GF-D8 (cell line): ENCODE measurements around the gene SDF4.
"Not testable (repeated sequence)": the region's sequence is repeated elsewhere in the genome, so short reads cannot be mapped to it uniquely, and the experiment has no call there.

Experiments
- DNase-seq: peaks from one replicate; lab custom pipeline; 2025; lab: John Stamatoyannopoulos, UW

The SDF4 gene

DNA sequence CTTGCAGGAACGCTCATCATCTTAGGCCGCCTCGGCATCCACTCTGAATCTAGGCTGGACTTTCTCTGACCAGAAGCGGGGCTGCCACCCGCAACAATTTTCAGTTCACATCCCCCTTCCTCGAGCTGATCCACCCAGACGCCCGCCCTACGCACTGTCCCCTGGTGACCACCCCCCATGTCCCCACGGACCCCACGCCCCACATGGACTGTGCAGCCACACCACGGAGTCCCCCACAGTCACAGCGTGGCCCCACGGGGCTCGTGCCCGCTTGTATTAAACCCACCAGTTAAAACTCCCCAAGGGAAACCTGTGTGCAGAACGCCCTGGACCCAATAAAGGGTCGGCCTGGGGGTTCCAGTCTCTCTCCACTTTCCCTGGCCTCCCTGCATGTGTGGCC, 27.7 kb upstream of the SDF4 start:
- no peak for DNase-seq

DNA sequence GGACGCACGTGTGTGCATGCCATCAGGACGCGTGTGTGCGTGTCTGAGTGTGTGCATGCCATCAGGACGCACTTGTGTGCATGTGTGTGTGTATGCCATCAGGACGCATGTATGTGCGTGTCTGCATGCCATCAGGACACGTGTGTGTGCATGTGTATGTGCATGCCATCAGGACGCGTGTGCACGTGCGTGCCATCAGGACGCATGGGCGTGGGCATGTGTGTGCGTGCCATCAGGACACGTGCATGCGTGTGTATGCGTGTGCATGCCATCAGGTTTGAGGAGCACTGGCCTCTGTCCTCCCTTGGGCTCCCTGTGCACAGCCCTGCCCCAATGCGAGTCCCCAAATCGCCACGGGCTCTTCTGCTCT, 27.3 kb upstream of the SDF4 start:
- no peak for DNase-seq

DNA sequence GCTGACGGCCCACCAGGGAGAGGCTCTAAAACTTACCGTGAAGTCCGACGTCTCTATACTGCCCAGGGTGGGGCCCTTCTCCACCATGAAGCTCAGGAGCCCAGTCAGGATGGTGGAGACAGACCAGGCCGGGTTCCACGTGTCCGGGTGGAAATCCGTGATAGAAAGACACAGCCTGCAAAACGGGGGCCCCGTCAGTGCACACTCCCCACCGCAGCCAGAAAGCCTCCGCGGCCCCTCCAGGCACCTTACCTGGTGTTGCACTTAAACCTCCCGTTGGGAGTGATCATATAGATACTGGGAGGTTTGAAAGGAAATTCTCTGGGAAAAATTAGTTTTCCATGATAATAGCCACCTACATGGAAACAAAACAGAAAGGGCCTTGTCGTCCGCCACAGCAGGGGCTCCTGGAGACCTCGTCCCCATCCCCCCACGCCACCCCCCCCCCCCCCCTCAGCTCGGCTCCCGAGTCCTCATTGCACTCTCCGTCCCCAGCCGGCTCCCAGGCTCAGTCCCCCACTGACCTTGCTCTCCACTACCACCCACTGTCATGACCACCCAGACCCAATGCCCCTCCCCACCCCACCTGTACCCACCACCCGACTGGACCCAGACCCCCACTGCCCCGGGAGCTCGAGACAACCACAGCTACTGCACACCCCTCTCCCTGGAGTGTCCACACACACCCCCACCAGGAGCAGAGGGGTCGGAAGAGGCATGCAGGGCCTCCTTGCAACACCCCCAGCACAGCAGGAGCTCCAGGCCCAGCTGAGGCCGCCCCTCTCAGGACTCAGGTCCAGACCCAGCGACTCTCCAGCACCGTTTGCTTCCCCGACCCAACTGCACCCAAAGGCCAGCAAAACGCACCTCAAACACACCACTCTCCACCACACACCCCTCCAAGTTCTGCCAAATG, 25.4 kb upstream of the SDF4 start:
- DNase-seq: no peak

DNA sequence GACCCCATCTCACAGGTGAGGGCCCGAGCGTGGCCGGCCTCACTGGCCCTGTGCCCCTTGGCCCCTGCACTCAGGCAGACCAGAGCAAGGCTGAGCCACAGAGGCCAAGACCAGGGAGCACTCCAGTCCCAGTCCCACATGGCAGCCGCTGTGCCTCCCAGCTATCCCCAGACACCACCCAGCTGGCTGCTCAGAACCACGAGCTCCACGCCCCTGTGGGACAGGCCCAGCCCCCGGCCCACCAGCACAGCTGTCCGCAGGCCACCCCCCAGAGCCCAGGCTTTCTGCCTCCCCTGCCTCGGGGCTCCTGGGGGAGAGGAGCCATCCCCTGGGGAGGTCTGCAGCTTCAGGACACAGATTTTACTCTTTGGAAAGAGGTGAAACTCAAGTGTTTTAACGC, 23.8 kb upstream of the SDF4 start:
- DNase-seq: no peak

DNA sequence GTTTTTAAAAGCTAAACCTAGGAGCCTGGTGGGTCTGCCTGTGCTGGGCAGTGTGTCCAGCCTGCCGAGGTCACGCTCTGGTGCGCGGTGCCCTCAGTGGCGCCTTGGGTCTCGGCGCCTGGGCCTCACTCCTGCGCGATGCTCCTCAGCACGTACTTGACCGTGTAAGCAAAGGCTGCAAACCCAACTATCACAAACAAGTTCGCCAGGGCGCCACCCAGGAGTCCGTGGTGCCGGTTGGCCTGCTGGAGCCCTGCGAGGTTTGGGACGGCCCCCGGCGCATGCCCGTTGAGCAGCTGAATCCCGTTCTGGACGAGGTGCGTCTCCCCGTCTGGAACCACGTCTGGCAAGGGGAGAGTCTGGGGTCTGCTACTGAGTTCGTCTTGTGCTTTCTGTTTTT, 23.3 kb upstream of the SDF4 start:
- no peak for DNase-seq

DNA sequence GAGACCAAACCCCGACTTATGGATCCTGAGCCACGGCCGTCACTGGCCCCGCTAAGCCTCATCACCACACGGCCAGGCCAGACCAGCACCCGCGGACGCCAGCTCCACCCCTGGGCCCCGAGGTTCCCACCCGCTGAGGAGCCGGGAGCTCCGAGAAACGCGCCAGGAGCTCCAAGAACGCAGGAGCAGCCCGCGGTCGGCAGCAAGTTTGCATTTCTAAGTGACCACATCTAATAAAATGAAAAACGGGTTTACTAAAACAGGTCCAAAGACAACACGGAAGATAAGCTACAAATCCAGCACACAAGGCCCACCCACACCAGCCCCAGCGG, 22.8 kb upstream of the SDF4 start:
- no peak for DNase-seq

DNA sequence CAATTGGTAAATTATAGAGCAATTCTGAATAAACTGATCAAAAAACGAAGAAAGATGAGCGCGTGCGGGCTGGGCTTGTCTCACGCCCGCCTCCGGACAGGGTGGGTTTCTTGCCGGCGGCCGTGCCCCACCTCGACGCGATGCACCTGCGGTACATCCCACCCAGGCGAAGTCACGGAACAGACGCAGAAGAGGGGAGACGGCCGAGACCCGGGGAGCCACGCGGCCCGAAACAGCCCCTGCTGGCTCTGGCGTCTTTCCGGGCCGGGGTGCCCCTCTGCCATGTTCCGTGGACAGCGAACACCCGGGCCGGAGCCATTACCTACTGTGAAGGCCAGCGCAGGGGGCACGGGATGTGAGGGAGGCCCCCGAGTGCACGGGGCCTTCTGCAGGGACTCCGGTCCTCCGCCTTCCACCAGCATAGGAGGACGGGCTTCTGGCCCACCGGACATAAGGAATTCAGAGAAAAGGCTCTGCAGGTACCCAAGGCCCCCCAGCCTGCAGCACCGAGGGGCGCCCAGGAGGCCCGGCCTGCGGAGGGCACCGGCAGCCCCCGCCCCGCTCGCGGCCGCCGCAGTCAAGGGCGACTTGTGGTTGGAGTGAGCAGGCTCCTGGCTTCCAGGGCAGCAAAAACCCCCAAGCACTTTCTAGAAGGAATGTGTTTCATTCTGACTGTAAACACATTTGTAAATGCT, 22.3 kb upstream of the SDF4 start:
- no peak for DNase-seq

DNA sequence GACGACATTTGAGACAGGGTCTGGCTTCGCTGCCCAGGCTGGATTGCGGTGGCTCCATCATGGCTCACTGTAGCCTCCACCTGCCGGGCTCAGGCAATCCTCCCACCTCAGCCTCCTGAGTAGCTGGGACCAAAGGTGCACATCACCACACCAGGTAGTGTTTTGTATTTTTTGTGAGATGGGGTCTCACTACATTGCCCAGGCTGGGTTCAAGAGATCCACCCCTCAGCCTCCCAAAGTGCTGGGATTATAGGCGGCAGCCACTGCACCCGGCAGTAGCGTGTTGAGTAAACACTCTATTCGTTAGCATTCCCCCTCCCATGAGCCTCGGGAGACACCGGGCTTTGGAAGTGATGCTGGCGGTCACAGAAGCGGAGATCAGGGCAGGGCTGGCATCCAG, 21.5 kb upstream of the SDF4 start:
- DNase-seq: no peak

DNA sequence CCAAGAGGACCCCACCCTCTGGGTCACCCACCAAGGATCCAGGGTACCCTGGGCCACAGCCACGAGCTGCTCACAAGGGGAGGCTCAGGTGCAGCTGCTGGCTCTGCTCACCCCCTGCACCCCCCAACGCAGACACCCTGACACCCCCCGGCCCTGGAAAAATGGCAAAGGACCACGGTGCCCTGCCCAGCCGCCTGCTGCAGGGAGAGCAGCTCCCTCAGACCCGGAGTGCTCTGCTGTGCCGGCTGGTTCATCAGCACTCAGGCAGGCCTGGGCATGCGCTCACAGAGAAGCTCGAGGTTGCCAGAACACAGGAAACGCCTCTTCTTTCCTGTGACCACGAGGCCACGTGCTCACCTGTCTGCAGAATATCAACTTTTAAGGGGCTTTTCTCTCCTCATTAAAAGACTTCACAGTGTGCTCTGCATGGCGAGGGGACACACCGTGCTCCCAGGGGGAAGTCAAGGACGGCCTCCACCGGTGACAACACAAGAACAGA, 19.0 kb upstream of the SDF4 start:
- DNase-seq: no peak

DNA sequence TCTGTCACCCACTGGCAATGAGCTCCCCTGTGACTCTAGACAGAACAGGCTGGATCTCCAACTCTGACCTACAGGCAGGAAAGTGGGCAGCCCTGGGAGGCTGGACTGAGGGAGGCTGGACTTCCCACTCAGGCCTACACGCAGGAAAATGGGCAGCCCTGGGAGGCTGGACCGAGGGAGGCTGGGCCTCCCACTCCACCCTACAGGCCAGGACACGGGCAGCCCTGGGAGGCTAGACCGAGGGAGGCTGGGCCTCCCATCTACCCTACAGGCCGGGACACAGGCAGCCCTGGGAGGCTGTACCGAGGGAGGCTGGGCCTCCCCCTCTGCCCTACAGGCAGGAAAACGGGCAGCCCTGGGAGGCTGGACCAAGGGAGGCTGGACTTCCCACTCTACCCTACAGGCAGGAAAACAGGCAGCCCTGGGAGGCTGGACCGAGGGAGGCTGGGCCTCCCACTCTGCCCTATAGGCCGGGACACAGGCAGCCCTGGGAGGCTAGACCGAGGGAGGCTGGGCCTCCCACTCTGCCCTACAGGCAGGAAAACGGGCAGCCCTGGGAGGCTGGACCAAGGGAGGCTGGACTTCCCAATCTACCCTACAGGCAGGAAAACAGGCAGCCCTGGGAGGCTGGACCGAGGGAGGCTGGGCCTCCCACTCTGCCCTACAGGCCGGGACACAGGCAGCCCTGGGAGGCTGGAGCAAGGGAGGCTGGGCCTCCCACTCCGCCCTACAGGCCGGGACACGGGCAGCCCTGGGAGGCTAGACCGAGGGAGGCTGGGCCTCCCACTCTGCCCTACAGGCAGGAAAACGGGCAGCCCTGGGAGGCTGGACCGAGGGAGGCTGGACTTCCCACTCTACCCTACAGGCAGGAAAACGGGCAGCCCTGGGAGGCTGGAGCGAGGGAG, 16.5 kb upstream of the SDF4 start:
- DNase-seq: not testable (repeated sequence)

DNA sequence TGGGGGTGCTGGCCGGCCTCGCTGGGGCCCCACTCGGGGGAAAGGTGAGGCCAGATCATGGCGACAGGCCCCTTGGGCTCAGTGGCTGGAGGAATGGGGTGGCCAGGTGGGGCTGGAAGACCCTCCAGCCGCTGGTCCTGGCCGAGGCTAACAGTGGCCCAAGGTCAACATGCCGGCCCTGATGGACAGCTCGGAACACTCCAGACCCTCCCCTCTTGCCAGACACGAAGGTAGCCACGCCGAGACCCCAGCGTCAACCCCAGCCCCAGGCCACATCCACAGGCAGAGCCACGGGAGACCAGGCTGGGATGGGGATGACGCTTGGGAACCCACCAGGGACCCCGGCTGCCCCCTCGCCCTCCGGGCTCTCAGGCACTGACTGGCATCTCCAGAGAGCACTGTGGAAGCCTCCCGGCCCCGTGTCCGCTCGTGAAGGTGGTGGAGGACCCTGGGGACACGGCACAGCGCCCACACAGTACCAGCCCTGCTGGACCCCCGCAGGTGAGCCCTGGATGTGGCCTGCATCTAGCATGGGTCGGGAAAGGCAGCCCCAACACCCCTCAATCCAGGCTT, 15.6 kb upstream of the SDF4 start:
- no peak for DNase-seq

DNA sequence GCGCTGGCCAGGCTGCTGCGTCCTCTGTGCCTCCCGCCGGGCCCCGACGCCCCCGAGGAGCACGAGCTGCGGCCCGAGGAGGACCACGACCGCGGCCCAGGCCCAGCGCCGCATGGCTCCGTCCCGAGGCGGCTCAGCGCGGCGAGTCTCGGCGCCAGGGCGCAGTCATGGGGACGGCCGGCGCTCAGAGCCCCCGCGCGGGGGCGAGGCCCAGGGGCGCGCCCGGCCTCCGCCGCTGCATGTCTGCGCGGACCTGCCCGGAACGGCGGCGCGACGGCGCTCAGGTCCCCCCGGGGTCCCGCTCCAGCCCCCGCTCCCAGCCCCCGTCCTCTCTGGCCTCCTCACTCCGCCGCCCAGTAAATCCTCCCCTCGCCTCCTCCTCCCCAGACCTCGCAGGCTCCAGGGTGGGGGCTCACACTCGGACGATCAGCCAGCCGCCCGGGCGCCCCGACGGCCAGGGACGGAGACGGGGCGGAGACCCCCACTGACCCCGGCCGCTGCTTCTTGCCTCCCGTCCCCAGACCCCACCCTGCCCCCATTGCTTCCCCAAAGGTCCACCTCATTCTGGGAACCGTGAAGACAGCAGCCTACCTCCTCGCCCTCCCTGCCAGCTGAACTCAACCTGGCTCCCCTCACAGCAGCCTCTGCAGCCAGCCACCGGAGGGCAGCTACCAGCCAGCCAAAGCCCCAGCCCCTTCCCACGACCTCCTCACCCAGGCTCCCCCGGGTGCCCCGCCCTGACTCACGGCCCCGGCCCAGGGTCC, 15.0 kb upstream of the SDF4 start, which contains the start of gene C1QTNF12:
C1QTNF12 (minus strand) TSS at position 146 of the 764 bp plus-strand sequence; CDS start at position 114, 32 bp downstream.
- no peak for DNase-seq

DNA sequence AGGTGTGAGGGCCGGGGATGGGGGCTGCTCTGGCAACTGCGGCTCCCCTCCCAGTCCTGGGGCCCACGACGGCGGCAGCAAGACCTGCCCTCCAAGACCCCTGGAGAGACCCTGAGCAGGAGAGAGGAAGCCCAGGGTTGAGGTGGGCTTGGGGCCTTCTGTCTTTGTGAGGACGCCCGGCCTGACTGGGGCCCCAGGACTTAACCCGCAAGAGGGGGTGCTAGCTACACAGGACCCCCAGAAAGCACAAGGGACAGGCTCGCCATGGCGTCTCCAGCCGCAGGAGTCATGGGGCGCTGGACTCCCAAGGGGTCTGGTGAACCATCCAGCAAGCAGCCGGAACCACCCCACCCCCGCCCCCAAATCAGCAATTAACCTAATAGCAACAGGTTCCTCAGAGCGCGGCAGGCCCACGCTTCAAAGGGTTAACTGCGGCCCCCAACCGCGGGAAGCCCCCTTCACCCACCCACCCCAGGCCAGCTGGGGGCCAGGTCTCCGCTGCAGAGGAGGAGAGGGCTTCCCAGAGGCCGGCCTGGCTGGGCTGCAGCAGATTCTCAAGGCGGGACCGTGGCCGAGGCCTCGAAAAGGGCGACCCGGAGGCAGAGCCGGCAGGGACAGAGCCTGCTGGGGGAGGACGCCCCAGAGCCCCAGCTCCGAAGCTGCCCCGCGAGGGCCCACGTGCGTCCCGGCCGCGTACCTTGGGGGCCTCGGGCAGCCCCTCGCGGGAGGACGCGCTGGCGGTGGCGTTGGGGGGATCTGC, 14.2 kb upstream of the SDF4 start:
- no peak for DNase-seq

DNA sequence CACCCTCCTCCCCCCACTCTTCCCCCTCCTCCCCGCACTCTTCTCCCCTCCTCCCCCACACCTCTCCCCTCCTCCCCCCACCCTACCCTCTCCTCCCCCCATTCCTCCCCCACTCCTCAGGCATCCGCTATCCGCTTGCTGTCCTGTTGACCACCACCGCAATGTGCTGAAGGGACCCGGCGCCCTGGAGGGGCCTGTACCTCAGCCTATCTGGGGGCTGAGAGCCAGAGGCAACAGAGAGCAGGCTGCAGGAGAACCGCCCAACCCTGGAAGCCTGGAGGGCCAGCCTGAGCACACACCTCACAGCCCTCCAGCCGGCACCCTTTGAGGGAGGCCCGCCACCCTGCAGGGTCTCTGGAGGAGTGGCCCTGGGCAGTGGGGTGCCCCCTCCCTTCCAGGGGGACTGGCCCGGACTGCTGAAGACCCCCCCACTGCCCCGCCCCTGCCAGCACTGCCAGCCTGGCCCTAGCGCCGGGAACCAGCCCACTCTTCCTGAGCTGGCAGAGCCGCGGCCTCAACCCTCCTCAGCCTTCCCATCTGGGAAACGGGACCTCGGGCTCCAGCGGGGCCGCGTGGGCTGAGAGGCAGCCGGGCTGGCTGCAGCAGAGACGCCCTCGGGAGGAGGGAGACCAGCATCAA, 13.5 kb upstream of the SDF4 start:
- no peak for DNase-seq

DNA sequence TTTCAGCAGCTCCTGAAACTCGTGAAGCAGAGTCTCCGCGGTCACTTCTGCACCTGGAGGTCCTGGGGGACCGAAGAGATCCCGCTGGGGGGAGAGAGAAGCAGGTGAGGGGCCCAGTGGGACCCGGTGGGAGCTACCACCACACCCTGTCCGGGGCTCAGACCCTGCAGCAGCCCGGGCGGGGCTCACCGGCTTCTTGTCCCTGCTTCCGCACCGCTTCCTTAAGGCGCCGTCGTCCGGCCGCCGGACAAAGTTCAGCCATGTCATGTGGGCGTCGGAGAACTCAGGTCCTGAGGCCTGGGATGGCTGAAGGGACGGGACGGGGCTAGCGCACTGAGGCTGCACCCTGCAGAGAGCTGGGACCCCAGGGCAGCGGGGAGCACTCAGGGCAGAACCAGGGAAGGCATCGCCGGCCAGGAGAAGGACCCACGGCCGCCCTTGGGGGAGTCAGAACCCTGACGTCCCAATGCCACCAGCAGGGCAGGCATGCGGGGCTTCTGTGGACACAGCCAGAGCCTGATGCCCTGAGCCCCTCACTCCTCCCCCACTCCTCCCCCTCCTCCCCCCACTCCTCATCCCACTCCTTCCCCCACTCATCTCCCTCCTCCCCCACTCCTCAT, 12.5 kb upstream of the SDF4 start:
- DNase-seq: no peak

DNA sequence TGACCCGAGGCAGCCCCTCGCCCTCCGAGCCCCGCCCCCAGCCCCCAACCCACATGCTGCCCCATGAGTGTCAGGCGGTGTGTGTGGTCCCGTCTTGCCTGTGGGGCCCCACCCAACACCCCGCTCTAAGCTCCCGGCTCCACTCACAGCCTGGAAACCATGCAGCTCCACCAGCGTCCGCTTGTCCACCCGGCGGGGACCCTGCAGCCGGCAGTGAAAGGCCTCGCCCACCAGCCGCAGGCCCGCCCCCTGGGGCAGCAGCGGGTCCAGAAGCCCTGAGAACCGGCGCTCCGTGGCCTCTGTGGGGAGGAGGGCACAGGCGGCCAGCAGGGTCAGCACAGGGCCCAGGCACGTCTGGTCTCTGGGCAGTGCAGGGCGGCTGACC, 12.0 kb upstream of the SDF4 start:
- DNase-seq: no peak

DNA sequence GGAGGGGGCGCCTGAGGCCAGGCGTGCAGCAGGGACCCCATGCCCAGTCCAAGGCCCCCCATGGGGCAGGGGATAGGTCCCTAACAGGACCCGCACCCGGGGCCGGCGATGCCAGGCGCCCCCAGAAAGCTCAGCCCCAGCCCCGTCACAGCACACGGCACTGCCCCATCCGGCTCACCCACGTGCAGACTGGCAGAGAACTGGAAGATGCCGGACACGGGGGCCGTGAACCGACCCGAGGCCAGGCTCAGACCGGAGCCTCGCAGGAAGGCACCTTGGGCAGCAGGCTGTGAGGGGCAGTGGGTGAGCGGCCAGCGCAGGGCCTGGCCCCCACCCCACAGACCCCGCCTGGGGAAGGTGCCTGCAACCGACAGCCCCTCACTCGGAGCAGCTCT, 11.5 kb upstream of the SDF4 start:
- no peak for DNase-seq

DNA sequence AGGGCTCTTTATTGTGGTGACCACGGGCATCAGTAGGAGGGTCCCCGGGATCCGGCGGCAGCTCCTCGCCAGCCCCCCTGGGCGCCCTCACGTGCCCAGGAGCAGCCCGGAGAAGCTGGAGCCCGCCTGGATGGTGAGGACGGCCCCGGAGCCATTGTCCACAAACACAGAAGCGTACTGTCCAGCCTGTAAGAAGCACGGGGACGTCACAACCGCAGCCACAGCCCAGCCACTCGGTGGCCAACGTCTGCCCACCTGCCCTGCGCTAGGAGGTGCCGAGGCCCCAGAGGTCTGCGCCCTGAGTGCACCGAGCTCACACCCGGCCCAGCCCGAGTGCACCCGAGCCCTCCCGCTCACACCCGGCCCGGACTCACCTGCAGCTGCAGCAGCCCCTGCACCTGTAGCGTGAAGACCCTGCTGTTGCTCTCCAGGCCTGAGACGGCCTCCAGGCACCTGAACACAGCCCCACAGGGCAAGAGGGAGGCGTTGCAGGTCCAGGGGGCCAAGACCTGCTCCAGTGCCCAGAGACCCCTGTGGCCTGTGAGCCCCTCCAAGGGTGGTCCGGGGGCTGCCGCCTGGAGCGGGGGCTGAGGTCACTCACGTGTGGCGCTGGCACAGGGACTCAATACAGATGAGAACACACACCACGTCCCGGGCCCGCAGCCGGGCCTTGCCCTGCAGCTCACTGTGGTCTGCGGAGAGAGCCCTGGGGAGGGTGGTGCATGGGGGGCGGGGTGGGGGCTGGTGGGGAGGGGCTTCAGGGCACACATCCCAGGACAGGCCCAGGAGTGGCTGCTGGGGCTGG, 10.9 kb upstream of the SDF4 start:
- no peak for DNase-seq
